ENCODE results near the gene SMCO4.

SMCO4 gene

DNA sequence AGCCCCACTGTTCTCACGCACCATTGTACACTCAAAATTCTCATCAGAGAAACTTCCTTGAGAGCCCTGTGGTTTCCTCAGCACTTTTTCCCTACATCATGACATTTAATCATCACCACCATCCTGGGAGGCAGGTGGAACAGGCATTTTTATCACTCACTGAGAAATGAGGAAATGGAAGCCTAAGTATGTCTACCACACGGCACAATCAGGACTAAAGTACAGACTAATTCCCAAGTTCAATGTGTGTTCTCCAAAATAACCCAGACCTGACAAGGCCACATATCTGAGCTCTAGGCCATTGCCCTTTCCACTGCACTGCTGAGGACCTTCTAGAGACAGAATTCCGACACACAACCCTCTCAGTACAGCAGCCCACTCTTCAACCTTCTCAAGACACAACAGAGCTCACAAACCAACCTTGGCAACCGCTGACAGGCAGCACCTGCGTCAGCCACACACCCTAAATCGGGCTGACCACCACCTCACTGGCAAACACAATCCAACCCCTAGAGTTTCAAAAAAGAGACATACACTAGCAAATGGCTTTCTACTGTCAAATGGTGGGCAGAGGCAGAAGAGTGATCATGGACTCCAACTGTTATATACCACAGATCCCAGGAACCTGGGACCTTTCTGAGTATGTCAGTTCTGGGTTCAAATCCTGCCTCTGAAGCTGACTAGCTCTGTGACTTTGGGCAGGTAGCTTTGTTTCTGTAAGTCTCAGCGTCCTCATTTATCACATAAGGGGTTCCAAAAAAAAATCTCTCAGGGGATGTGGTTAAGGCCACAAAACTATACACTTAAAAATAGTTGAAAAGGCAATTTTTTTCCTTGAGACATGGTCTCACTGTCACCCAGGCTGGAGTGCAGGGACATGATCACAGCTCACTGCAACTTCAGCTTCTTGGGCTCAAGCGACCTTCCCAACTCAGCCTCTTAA is 16.3 kb downstream of the SMCO4 start:
- DNase-seq, result no peak

DNA sequence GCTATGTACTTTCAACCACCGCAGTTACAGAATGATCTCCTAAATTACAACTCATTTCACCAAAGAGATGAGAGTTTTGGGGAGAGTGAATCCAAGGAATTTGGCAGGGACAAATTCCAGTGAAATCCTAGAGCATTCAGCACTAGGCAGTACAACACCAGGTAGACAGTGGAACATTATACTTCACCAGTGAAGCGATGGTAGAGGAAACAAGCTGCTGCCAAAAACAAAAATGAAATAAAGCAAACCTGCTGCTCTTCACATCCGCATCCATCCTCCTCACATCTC is 16.9 kb downstream of the SMCO4 start:
- no peak for DNase-seq

GRCh38 chr11:93525601-93526345 is 17.4 kb downstream of the SMCO4 start:
- no peak for DNase-seq

GRCh38 chr11:93524858-93525257 is 18.3 kb downstream of the SMCO4 start:
- no peak for DNase-seq

DNA sequence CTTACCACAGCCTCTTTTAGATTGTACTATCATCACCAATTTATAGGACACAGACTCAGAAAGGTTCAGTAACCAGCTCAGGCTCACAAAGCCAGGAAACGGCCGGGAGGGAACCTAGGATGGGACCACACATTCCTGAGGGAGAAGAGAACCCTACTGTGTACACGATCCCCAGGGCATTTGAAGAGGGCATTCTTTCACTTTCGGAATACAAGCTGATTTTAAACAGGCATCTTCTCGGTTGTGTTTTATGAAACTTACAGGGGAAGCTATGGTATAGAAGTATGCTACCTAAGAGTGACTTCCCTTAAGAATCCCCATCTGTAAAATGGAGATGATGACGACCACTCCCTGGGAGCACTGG is 19.0 kb downstream of the SMCO4 start:
- DNase-seq, result no peak

- no peak for DNase-seq
These were observed 22.3 kb downstream of the SMCO4 start for GRCh38 chr11:93520726-93521509.

GRCh38 chr11:93519179-93519578 is 24.0 kb downstream of the SMCO4 start:
- peak; percentile 44 for DNase-seq

DNA sequence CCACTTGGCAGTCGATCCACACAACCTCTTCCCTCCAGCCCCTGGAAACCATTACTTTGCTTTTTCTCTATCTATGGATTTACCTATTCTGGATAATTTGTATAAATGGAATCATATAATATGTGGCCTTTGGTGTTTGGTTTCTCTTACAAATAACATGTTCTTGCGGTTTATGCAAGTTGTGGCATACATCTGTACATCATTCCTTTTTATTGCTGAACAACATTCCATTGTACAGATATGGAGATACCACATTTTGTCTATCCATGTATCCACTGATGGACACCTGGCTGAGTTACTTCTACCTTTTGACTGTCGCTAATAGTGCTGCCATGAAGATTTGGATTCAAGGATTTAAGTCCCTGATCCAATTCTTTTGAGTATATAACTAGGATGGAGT is 25.1 kb downstream of the SMCO4 start:
- no peak for DNase-seq

DNA sequence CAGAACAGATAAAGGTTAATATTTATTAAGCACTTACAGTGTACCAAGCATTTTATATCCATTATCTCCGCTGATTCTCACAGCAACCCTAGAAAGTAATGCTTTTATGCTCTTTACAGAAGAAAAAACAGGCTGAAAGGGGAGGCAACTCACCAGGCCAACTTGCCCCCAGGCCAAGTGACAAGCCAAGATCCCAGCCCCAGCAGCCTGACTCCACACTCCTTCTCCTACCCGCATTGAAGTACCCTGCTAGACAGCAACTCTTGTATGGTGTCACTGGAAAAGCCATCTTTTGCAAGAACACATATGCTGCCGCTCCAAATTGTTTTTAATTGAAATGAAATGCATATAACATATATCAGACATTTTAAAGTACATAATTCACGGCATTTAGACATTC is 25.6 kb downstream of the SMCO4 start:
- no peak for DNase-seq

DNA sequence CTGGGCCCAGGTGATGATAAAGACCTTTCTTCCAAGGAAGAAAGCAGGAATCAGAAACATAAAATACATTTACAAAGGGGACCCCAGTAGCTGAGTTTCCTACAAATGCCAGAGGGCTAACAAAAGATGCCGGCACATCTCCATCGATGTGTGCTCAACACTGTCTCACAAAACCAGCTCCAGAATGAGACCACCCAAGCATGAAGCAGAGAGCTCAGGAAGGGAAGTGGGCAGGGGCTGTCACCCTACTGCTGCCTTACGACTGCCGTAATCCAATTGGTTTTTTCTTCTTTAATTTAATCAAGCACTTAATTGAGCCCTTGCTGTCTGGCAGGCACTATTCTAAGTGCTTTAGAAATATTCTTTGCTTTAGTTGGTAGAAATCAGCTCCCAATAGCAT is 26.1 kb downstream of the SMCO4 start:
- no peak for DNase-seq

- no peak for DNase-seq
These were observed 27.7 kb downstream of the SMCO4 start for GRCh38 chr11:93515441-93516025.

DNA sequence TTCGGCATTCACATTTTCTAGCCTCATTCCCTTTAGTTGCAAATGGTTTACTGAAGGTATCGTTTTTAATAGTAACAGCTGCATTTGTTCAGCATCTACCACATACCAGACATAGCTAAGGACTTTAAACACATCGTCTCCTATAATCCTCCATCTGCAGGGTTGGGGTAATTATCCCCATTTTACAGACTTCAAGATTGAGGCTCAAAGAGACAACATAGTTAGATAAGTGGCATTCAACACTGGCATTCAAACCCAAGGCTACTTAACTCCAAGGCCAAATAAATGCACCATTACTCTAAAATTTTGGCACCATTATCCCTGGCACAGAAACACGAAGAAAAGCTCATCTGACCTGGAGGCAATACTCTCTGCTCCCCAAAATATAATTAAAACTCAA is 28.5 kb downstream of the SMCO4 start:
- DNase-seq, result no peak

DNA sequence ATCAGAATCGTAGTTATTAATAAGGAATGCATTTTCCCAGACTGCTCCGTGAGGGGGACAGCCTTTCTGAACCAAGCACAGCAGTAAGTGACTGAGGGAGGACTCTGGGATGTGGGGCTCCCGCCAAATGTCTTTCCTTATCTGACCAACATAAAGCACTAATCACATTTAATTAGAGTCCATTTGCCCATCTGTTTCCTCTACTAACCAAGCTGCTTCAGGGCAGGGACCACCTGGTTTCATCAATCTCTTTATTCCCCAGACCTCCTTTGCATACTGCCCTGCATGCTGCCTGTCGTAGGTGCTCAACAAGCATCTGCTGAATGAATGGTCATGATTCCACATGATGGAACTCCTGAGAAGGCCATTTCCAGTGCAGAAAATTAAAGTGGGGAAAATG is 29.4 kb downstream of the SMCO4 start:
- DNase-seq, result peak; percentile 75

- no peak for DNase-seq
These were observed 30.1 kb downstream of the SMCO4 start for GRCh38 chr11:93512949-93513667.

- no peak for DNase-seq
These were observed 31.1 kb downstream of the SMCO4 start for GRCh38 chr11:93512073-93512475.

DNA sequence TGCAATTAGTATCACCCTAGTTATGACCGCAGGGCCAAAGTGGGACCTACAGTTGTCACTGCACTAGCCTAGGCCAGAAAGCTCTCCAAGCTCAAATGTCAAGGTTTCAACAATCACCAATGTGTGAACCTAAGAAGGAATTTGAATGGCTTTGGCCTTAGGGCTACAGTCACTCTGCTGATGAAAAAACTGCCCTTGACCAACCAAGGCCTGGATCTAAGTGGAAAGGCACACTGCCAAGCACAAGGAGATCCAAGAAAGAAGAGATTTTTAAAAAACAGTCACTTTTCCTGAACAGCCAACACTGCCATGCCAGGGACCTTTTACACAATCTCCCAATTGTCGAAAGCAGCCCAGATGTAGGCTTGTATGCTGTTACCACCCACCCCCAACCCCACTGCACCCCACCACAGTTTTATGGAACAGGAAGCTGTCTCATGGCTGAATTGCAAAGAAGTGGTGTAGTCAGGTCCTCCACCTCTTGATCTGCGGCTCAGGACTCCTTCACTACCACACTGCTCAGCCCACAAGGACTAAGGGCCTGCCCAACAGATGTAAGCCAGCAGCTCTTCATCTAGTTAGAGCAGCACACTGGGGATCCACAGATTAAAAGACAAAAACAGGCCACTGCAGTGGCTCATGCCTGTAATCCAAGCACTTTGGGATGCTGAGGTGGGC is 32.9 kb downstream of the SMCO4 start:
- no peak for DNase-seq

DNA sequence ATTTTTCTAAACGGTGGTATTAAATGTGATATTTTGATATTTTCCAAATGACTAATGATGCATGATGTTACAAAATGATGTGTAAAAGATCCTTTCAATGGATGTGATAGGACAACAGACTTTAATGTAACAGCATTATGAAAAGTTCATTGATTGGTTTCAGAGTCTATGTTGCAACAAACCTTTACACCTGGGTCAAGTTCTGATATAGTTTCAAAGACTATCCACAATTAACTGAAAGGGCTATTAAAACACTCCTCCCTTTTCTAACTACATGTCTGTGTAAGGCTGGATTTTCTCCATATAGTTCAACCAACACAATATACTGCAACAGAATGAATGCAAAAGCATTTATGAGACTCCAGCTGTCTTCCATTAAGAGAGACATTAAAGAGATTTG is 35.7 kb downstream of the SMCO4 start:
- DNase-seq, result no peak

- DNase-seq, result no peak
These were observed 37.5 kb downstream of the SMCO4 start for GRCh38 chr11:93505703-93506102.

- DNase-seq, result no peak
These were observed 38.8 kb downstream of the SMCO4 start for GRCh38 chr11:93504110-93505095.

DNA sequence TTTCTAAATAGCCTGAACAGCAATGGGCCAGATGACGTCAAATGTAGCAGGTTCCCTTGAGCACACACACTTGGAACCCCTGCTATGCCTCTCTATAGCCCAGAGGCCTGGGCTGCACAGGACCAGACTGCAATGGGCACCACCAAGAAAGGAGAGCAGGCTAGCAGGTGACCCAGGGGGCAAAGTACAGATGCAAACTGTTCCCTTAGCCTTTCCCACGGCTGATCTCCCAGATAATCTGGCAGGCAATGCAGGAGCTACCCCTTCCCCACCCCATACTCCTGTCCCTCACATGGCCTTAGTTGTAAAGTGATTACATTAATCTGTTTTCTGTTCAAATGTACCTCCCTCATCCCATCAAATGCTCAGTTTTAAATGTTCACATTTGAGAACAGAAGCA is 41.3 kb downstream of the SMCO4 start:
- DNase-seq, result no peak

- no peak for DNase-seq
These were observed 42.4 kb downstream of the SMCO4 start for GRCh38 chr11:93500759-93501158.

All from DMS 273 treated with DMSO at 0.1 percent for 48 hours (cell line).